CD8-positive, alpha-beta memory T cell (primary cell): ENCODE results near the gene TULP1. TPM values are rescaled to one million over a fixed set of nuclear protein-coding genes. Genes with fewer than 3 reads are reported as not detected.

Experiments
- CTCF ChIA-PET: fragments of 350-600 bp; sonication (Branson Sonifier 250); formaldehyde crosslinking; loops from one replicate; lab custom pipeline; 2021; ENCODE audit warnings: antibody characterized with exemption; lab: Charles Lee
- POLR2A ChIA-PET: fragments of 350-600 bp; sonication (Branson Sonifier 250); formaldehyde crosslinking; loops from one replicate; lab custom pipeline; 2021; ENCODE audit warnings: antibody characterized with exemption; lab: Charles Lee
- DNase-seq, 5 donors: peaks; one replicate each; pipeline versions ENCODE4 v3.0.0 to v3.0.0-alpha.2; 2020 to 2022; ENCODE audit warnings: mixed read lengths in 1 of 5
- H3K27ac ChIP-seq: one replicate; pipeline ENCODE4 v1.7.0; 2013; ENCODE audit warnings: low read depth, mild to moderate bottlenecking, low read length, moderate library complexity
- H3K27me3 ChIP-seq: 2 replicates; pipeline ENCODE4 v1.7.0; 2013; ENCODE audit warnings: low read length, mild to moderate bottlenecking; ENCODE audit not compliant: insufficient read depth, poor library complexity, severe bottlenecking
- H3K36me3 ChIP-seq: 2 replicates; pipeline ENCODE4 v1.7.0; 2013; ENCODE audit warnings: mild to moderate bottlenecking, low read length, moderate library complexity; ENCODE audit not compliant: insufficient read depth
- H3K4me1 ChIP-seq: 2 replicates; pipeline ENCODE4 v1.7.0; 2013; ENCODE audit warnings: mild to moderate bottlenecking, low read length, moderate library complexity; ENCODE audit not compliant: insufficient read depth
- H3K4me3 ChIP-seq: 2 replicates; pipeline ENCODE4 v1.7.0; 2013; ENCODE audit warnings: mild to moderate bottlenecking, low read length
- H3K9me3 ChIP-seq: 2 replicates; pipeline ENCODE4 v1.7.0; 2013; ENCODE audit warnings: mild to moderate bottlenecking, low read length
- H3K27ac Mint-ChIP-seq, 8 donors: one replicate each; pipeline ENCODE4 v1.8.0; 2020 to 2021; ENCODE audit warnings: mixed read lengths in 8 of 8, mild to moderate bottlenecking in 6 of 8, inconsistent platforms in 3 of 8, moderate library complexity in 3 of 8
- H3K27me3 Mint-ChIP-seq, 2 donors: one replicate each; pipeline ENCODE4 v1.8.0; 2020 to 2021; ENCODE audit warnings: mixed read lengths in 2 of 2, mild to moderate bottlenecking in 1 of 2, moderate library complexity in 1 of 2
- H3K36me3 Mint-ChIP-seq, 3 donors: one replicate each; pipeline ENCODE4 v1.8.0; 2020 to 2021; ENCODE audit warnings: mixed read lengths in 3 of 3, inconsistent platforms in 1 of 3, mild to moderate bottlenecking in 1 of 3
- H3K4me1 Mint-ChIP-seq, 3 donors: one replicate each; pipeline ENCODE4 v1.8.0; 2020 to 2021; ENCODE audit warnings: mixed read lengths in 3 of 3, inconsistent platforms in 1 of 3, mild to moderate bottlenecking in 1 of 3
- H3K4me3 Mint-ChIP-seq, 7 donors: one replicate each; pipeline ENCODE4 v1.8.0; 2020 to 2021; ENCODE audit warnings: mixed read lengths in 7 of 7, mild to moderate bottlenecking in 6 of 7, moderate library complexity in 4 of 7, inconsistent platforms in 2 of 7
- H3K9me3 Mint-ChIP-seq, 5 donors: one replicate each; pipeline ENCODE4 v1.8.0; 2020 to 2022; ENCODE audit warnings: mixed read lengths in 5 of 5, mild to moderate bottlenecking in 3 of 5, moderate library complexity in 2 of 5, inconsistent platforms in 1 of 5
- polyA plus RNA-seq: library from polyadenylated mRNA; unstranded; fragments of 300-500 nt; fragmentation: Illumina TruSeq; gene quantifications from one replicate; pipeline ENCODE4 v1.2.3, GENCODE V29; 2021
- total RNA-seq, 2 experiments: library from RNA; stranded (reverse); gene quantifications; one replicate each; pipeline ENCODE4 v1.2.3, GENCODE V29; 2021

TULP1 gene
- total and polyA plus RNA-seq, 3 experiments from 2014 or later = not detected

DNA sequence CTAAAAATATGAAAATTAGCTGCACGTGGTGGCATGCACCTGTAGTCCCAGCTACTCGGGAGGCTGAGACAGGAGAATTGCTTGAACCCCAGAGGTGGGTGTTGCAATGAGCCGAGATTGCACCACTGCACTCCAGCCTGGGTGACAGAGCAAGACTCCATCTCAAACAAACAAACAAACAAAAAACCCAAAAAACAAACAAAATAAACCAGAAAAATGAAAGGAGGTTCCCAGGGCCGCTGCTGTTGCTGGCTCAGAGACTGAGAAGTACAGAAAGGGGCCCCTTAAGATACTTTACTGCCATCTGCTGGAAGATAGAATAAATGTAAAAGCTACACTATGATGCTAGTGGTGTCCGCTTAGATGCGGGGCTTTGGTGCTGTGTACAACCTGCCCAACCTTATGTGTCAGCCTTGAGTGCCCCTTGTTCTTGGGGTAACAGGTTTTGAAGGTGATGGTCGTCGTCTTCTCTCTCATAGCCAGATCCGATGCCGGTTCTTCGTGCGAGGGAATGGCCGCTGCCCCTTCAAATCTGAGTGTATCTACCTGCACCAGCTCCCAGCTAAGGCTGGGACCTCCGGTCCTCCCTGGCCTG lies 63.3 kb downstream of the TULP1 start:
- DNase-seq = peak in 3 of 5 donors; percentile 52 to 69 (median 61)
- Histone ChIP-seq H3K36me3 (no peaks in the 10 kb centered on the region), H3K4me3 (no peak overlapping the region), H3K4me1 (peaks cover 21% of the 10 kb centered on the region), H3K27ac (no peak overlapping the region), H3K9me3 (no peaks in the 10 kb centered on the region), H3K27me3 (no peaks in the 10 kb centered on the region)
- H3K9me3 Mint-ChIP-seq = no peaks in the 10 kb centered on the region
- peaks cover 30 to 40% (median 40%) of the 10 kb centered on the region in 3 donors for H3K4me1 Mint-ChIP-seq
- no peaks in the 10 kb centered on the region for H3K27me3 Mint-ChIP-seq
- ChIA-PET CTCF (interaction anchor here (0.7 to 12.3 kb wide), 24 partner anchors 13 to 193 kb away, joined by 3 to 142 read pairs (median 4); partner anchors contain the start of genes DEF6, PPARD and RPL10A), POLR2A (interaction anchor here (0.5 to 1.5 kb wide), 5 partner anchors 19 to 153 kb away, joined by 3 to 10 read pairs (median 4); partner anchors contain the start of gene RPL10A)
- H3K36me3 Mint-ChIP-seq = no peaks in the 10 kb centered on the region
- peak overlapping the region in 4 of 8 donors; percentile 17 to 60 (median 34) for H3K27ac Mint-ChIP-seq
- peak overlapping the region in 2 of 7 donors; percentile 13 to 74 for H3K4me3 Mint-ChIP-seq

DNA sequence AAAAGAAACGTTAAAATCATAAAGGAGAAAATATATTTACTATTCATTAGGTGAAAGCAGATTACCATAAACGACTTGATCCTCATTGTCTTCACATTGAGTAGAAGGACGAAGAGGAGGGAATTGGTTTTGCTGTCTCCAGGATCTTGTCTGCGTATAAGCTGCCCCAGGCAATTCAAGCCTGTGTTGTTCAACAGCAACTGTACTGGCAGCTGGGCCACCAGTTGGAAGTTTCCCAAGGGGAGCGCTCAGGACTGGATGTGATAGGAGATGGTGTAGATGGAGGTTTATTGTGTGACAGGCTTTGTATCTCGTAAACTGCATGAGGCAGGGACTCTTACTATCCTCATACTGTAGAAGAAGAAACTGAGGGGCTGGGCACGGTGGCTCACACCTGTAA lies 64.5 kb downstream of the TULP1 start:
- Histone ChIP-seq H3K4me1 (peaks cover 14% of the 10 kb centered on the region), H3K27me3 (no peaks in the 10 kb centered on the region), H3K27ac (no peak overlapping the region), H3K36me3 (no peaks in the 10 kb centered on the region), H3K9me3 (no peaks in the 10 kb centered on the region), H3K4me3 (no peak overlapping the region)
- ChIA-PET POLR2A (no interaction called here), CTCF (interaction anchor here (1.3 to 12.3 kb wide), 8 partner anchors 12 to 152 kb away, joined by 4 to 142 read pairs (median 12); partner anchors contain the start of genes DEF6, PPARD and RPL10A)
- Mint-ChIP-seq H3K27ac (no peak overlapping the region), H3K4me3 (no peak overlapping the region), H3K36me3 (no peaks in the 10 kb centered on the region), H3K4me1 (peaks cover 21 to 28% (median 28%) of the 10 kb centered on the region in 3 donors), H3K9me3 (no peaks in the 10 kb centered on the region), H3K27me3 (no peaks in the 10 kb centered on the region)
- DNase-seq = no peak

Other genes with a start within 250 kb of the TULP1 start
- gene DEF6, start 215.1 kb downstream of the TULP1 start, total RNA-seq = 10 to 100 TPM; 71.2 to 73.0 TPM
- 183 TPM for gene DEF6, start 215.1 kb downstream of the TULP1 start, polyA plus RNA-seq
- 10 to 100 TPM; 14.8 to 16.2 TPM for gene PPARD, start 170.3 kb downstream of the TULP1 start, total RNA-seq
- gene PPARD, start 170.3 kb downstream of the TULP1 start, polyA plus RNA-seq = 7.7 TPM
- 10 to 100 TPM; 23.6 to 27.5 TPM for gene FANCE, start 60.6 kb downstream of the TULP1 start, total RNA-seq
- gene FANCE, start 60.6 kb downstream of the TULP1 start, polyA plus RNA-seq = 6.5 TPM
- gene RPL10A, start 44.5 kb downstream of the TULP1 start, total RNA-seq = 1,000 to 10,000 TPM; 1,737 to 1,739 TPM
- 970 TPM for gene RPL10A, start 44.5 kb downstream of the TULP1 start, polyA plus RNA-seq
- gene TEAD3, start 15.8 kb downstream of the TULP1 start, total RNA-seq = under 1 TPM; 0.53 to 0.90 TPM
- 0.25 TPM for gene TEAD3, start 15.8 kb downstream of the TULP1 start, polyA plus RNA-seq
- gene FKBP5, start 176.0 kb upstream of the TULP1 start, total RNA-seq = 10 to 100 TPM; 55.7 to 58.8 TPM
- 192 TPM for gene FKBP5, start 176.0 kb upstream of the TULP1 start, polyA plus RNA-seq
- under 1 TPM; 0.37 to 0.38 TPM for gene ARMC12, start 224.1 kb upstream of the TULP1 start, total RNA-seq
- 0.26 TPM for gene ARMC12, start 224.1 kb upstream of the TULP1 start, polyA plus RNA-seq